Measurements from ENCODE around the gene AGPAT2.

The AGPAT2 gene

GRCh38 chr9:136687721-136688223, 515 bp upstream of the AGPAT2 start:
- DNase-seq (ENCODE audit: low spot score) = no peak

GRCh38 chr9:136686534-136686793, 793 bp downstream of the AGPAT2 start:
- no peak for DNase-seq (ENCODE audit: low spot score)

GRCh38 chr9:136685790-136686533, 1.3 kb downstream of the AGPAT2 start:
- DNase-seq (ENCODE audit: low spot score) = no peak

- DNase-seq (ENCODE audit: low spot score) = no peak
Measured at GRCh38 chr9:136685216-136685615, 2.0 kb downstream of the AGPAT2 start.

- DNase-seq (ENCODE audit: low spot score) = no peak
Measured at GRCh38 chr9:136684799-136685198, 2.5 kb downstream of the AGPAT2 start.

GRCh38 chr9:136684339-136684738, 2.9 kb downstream of the AGPAT2 start:
- no peak for DNase-seq (ENCODE audit: low spot score)

GRCh38 chr9:136683755-136684154, 3.5 kb downstream of the AGPAT2 start:
- no peak for DNase-seq (ENCODE audit: low spot score)

- no peak for DNase-seq (ENCODE audit: low spot score)
Measured at GRCh38 chr9:136683173-136683745, 4.0 kb downstream of the AGPAT2 start.

GRCh38 chr9:136682710-136683109, 4.5 kb downstream of the AGPAT2 start:
- DNase-seq (ENCODE audit: low spot score) = no peak

GRCh38 chr9:136681945-136682699, 5.1 kb downstream of the AGPAT2 start:
- DNase-seq (ENCODE audit: low spot score) = no peak

- DNase-seq (ENCODE audit: low spot score) = no peak
Measured at GRCh38 chr9:136681029-136681428, 6.2 kb downstream of the AGPAT2 start.

GRCh38 chr9:136679431-136679941, 7.8 kb downstream of the AGPAT2 start:
- DNase-seq (ENCODE audit: low spot score) = peak; percentile 35

GRCh38 chr9:136678624-136679023, 8.6 kb downstream of the AGPAT2 start:
- no peak for DNase-seq (ENCODE audit: low spot score)

- DNase-seq (ENCODE audit: low spot score) = no peak
Measured at GRCh38 chr9:136678034-136678433, 9.2 kb downstream of the AGPAT2 start.

GRCh38 chr9:136676920-136677686, 10.2 kb downstream of the AGPAT2 start:
- DNase-seq (ENCODE audit: low spot score) = no peak

- no peak for DNase-seq (ENCODE audit: low spot score)
Measured at GRCh38 chr9:136676297-136676794, 10.9 kb downstream of the AGPAT2 start.

- DNase-seq (ENCODE audit: low spot score) = no peak
Measured at GRCh38 chr9:136675477-136676296, 11.6 kb downstream of the AGPAT2 start.

GRCh38 chr9:136674786-136675349, 12.4 kb downstream of the AGPAT2 start:
- DNase-seq (ENCODE audit: low spot score) = no peak

- DNase-seq (ENCODE audit: low spot score) = no peak
Measured at GRCh38 chr9:136673975-136674785, 13.1 kb downstream of the AGPAT2 start.

All from pons (tissue), 1 donor.